Activated CD8-positive, alpha-beta memory T cell treated with anti-CD3 and anti-CD28 coated beads, Interleukin-2, amount 10 ng/mL, durations not matched to agents 7 days and 5 days (primary cell): ENCODE results near the gene KLHL3. TPM values are rescaled to one million over a fixed set of nuclear protein-coding genes. Genes with fewer than 3 reads are reported as not detected.

Experiments used
- ATAC-seq: fragments of 150-1000 bp; cut with Tn5 transposase; one replicate; pipeline ENCODE4 v1.10.0; 2021; ENCODE audit warnings: moderate library complexity
- CTCF ChIA-PET: fragments of 350-600 bp; sonication (Branson Sonifier 250); formaldehyde crosslinking; loops from one replicate; lab custom pipeline; 2021; ENCODE audit warnings: antibody characterized with exemption; lab: Charles Lee
- DNase-seq: peaks from one replicate; pipeline ENCODE4 v3.0.0-alpha.2; 2020
- H3K27ac Mint-ChIP-seq: one replicate; pipeline ENCODE4 v1.8.0; 2021; ENCODE audit warnings: mild to moderate bottlenecking, mixed read lengths
- H3K27me3 Mint-ChIP-seq: one replicate; pipeline ENCODE4 v1.8.0; 2021; ENCODE audit warnings: mixed read lengths
- H3K36me3 Mint-ChIP-seq: one replicate; pipeline ENCODE4 v1.8.0; 2021; ENCODE audit warnings: mild to moderate bottlenecking, mixed read lengths
- H3K4me1 Mint-ChIP-seq: one replicate; pipeline ENCODE4 v1.8.0; 2021; ENCODE audit warnings: mixed read lengths
- H3K4me3 Mint-ChIP-seq: one replicate; pipeline ENCODE4 v1.8.0; 2021; ENCODE audit warnings: mild to moderate bottlenecking, moderate library complexity, mixed read lengths
- H3K9me3 Mint-ChIP-seq: one replicate; pipeline ENCODE4 v1.8.0; 2022; ENCODE audit warnings: low read depth, mixed read lengths
- total RNA-seq, 2 experiments: library from RNA; stranded (reverse); gene quantifications; one replicate each; pipeline ENCODE4 v1.2.3, GENCODE V29; 2021

KLHL3 gene
- total RNA-seq, 2 experiments from 2014 or later, result 3.0 to 5.7 TPM

- no peaks in the 10 kb centered on the region for H3K27me3 Mint-ChIP-seq
- H3K4me3 Mint-ChIP-seq, result no peak overlapping the region
- H3K36me3 Mint-ChIP-seq, result no peaks in the 10 kb centered on the region
- ATAC-seq, result no peak
- DNase-seq, result no peak
- no peaks in the 10 kb centered on the region for H3K4me1 Mint-ChIP-seq
- no peak overlapping the region for H3K27ac Mint-ChIP-seq
- CTCF ChIA-PET, result interaction anchor here (1.3 to 2.7 kb wide), 2 partner anchors 12 to 125 kb away, joined by 4 to 9 read pairs; no protein-coding TSS in a partner anchor
- no peaks in the 10 kb centered on the region for H3K9me3 Mint-ChIP-seq
Observed at GRCh38 chr5:137617528-137618205, 118.2 kb downstream of the KLHL3 start.

- CTCF ChIA-PET, result no interaction called here
- no peak overlapping the region for H3K4me3 Mint-ChIP-seq
- no peak overlapping the region for H3K27ac Mint-ChIP-seq
- no peaks in the 10 kb centered on the region for H3K4me1 Mint-ChIP-seq
- DNase-seq, result no peak
- no peaks in the 10 kb centered on the region for H3K9me3 Mint-ChIP-seq
- no peak for ATAC-seq
- no peaks in the 10 kb centered on the region for H3K36me3 Mint-ChIP-seq
- no peaks in the 10 kb centered on the region for H3K27me3 Mint-ChIP-seq
Observed at GRCh38 chr5:137616046-137616445, 119.8 kb downstream of the KLHL3 start.

DNA sequence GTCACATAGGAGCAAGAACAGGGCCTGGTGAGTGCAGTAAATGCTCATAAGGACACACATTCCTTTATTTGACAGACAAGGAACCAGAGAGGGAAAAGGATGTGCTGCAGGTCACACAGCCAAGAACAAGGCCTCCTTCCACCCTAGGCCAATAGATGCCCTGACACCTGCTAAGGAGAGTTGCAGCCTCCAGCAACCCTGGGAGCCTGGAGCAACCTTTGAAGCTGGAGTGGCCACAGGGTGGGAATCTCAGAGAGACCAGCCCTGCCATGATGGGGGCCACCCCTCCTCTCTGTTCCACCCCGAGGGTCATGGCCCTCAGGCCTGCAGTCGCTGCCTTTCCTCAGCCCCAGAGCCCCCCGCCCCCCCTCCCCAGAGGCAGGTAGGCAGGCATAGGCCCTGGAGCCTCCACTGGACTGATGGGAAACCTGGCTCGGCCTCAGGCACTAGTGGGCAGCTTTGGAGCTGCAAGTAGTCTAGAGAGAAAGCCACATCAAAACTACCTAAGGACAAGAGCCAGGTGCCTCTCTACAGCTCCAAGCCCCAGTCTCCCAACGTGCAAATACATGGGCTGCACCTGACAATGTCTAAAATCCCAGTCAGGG lies 120.6 kb downstream of the KLHL3 start:
- CTCF ChIA-PET, result no interaction called here
- DNase-seq, result no peak
- Mint-ChIP-seq H3K4me1 (no peaks in the 10 kb centered on the region), H3K27me3 (peaks cover 8% of the 10 kb centered on the region), H3K4me3 (no peak overlapping the region), H3K27ac (no peak overlapping the region), H3K36me3 (no peaks in the 10 kb centered on the region), H3K9me3 (no peaks in the 10 kb centered on the region)
- ATAC-seq, result no peak

DNA sequence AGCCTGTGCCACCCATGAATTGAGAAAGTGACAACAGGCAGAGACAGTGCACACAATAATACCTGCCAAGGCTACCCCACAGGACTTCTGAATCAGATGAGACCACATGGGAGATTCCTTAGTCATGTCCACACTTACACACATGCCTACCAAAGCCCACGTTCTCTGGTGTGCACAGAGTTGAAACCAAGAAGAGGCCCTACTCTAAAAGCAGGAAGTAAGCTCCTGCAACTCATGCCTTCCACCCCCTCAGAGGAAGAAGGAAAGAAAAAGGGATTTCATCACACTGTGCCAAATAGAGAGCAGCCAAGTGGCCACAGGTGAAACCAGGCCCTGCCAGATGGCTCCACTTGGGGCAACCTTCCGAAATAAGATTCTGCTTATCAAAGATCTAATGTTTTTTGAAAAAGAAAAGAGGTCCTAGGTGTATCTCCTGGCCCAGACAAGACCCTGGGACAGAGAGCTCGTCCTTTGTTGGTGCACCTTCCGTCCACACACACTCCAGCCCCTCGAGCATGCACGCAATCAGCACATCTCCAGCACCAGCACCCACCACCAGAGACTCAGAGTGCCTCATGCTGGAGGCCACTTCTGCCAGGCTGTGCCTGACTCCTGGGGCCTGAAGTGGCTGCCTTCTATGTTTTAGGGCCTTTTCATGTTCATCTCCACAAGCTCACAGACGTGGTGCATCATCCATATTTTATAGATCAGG lies 122.2 kb downstream of the KLHL3 start:
- no peaks in the 10 kb centered on the region for H3K4me1 Mint-ChIP-seq
- DNase-seq (peak; percentile 28), ATAC-seq (no peak)
- CTCF ChIA-PET, result interaction anchor here (1.0 kb wide), 1 partner anchor 16 kb away, joined by 4 read pairs; no protein-coding TSS in a partner anchor
- no peak overlapping the region for H3K27ac Mint-ChIP-seq
- no peak overlapping the region for H3K4me3 Mint-ChIP-seq
- H3K36me3 Mint-ChIP-seq, result no peaks in the 10 kb centered on the region
- peaks cover 14% of the 10 kb centered on the region for H3K27me3 Mint-ChIP-seq
- no peaks in the 10 kb centered on the region for H3K9me3 Mint-ChIP-seq

GRCh38 chr5:137612576-137612975 lies 123.3 kb downstream of the KLHL3 start:
- Mint-ChIP-seq H3K36me3 (no peaks in the 10 kb centered on the region), H3K27ac (no peak overlapping the region), H3K9me3 (no peaks in the 10 kb centered on the region), H3K27me3 (peaks cover 19% of the 10 kb centered on the region), H3K4me3 (no peak overlapping the region), H3K4me1 (no peaks in the 10 kb centered on the region)
- no peak for DNase-seq
- no peak for ATAC-seq
- CTCF ChIA-PET, result no interaction called here

DNA sequence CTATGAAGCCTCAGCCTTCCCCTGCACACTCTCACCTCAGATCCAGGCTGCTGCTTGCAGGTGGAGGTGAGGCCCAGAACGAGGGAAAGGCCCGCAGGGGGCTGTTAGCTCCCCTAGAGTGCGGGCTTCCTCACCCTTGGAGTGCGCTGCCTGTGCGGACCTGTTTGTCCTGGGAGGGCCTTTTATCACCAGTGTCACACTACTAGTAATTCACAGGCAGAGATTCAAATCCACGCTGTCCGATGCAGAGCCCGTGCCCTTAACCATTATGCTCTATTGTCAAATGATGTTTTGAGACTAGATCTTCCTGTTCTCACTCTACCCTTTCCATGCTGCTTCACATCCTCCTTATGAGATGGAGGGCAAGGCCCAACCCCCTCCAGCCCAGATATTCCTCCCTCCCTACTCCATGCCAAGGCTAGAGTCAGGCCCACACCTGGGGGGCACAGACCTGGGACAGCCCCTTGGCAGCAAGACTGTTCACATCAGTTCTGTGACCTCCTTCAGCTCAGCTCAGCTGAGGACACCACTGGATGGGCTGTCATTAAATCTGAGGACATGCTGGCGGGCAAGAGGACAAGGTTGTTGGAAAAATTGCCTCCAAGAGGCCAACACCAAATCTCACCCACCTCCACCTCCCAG lies 124.0 kb downstream of the KLHL3 start:
- no peaks in the 10 kb centered on the region for H3K4me1 Mint-ChIP-seq
- CTCF ChIA-PET, result no interaction called here
- no peak overlapping the region for H3K27ac Mint-ChIP-seq
- no peak for ATAC-seq
- DNase-seq, result no peak
- no peak overlapping the region for H3K4me3 Mint-ChIP-seq
- H3K27me3 Mint-ChIP-seq, result peaks cover 25% of the 10 kb centered on the region
- H3K36me3 Mint-ChIP-seq, result no peaks in the 10 kb centered on the region
- no peaks in the 10 kb centered on the region for H3K9me3 Mint-ChIP-seq

DNA sequence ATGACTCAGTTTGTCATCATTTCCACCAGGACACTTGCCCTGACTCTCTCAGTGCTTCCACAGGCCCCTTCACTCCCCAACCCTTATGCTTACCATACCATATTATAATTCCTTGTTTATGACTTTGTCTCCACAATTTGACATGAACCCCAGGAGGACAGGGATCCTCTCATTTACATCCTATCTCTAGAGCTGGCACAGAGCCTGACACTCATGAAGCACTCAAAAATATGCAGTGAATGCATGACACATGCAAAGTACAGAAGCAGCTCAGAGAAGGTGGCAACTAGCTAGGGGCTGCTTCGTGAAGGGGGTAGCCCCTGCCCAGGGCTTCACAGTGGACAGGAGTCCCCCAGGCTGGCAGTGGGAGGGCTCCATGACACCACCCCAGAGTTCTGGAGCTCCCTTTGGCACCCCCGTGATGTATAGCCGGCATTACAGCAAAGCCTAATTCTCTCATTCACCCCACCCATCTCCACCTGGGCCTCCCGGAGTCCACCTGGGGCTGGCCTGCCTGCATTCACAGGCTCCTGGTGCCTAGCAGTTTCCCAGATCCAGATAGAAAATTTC lies 124.8 kb downstream of the KLHL3 start:
- Mint-ChIP-seq H3K4me1 (no peaks in the 10 kb centered on the region), H3K27ac (no peak overlapping the region), H3K9me3 (no peaks in the 10 kb centered on the region), H3K27me3 (peaks cover 30% of the 10 kb centered on the region), H3K36me3 (no peaks in the 10 kb centered on the region), H3K4me3 (no peak overlapping the region)
- ATAC-seq (no peak), DNase-seq (no peak)
- CTCF ChIA-PET, result no interaction called here

- CTCF ChIA-PET, result no interaction called here
- H3K9me3 Mint-ChIP-seq, result no peaks in the 10 kb centered on the region
- no peak for DNase-seq
- no peaks in the 10 kb centered on the region for H3K4me1 Mint-ChIP-seq
- H3K27me3 Mint-ChIP-seq, result peaks cover 35% of the 10 kb centered on the region
- H3K36me3 Mint-ChIP-seq, result no peaks in the 10 kb centered on the region
- no peak overlapping the region for H3K27ac Mint-ChIP-seq
- no peak overlapping the region for H3K4me3 Mint-ChIP-seq
- ATAC-seq, result no peak
Observed at GRCh38 chr5:137610598-137610997, 125.3 kb downstream of the KLHL3 start.

GRCh38 chr5:137609127-137609526 lies 126.8 kb downstream of the KLHL3 start:
- Mint-ChIP-seq H3K4me1 (no peaks in the 10 kb centered on the region), H3K27ac (no peak overlapping the region), H3K4me3 (no peak overlapping the region), H3K9me3 (no peaks in the 10 kb centered on the region), H3K27me3 (peaks cover 48% of the 10 kb centered on the region), H3K36me3 (no peaks in the 10 kb centered on the region)
- DNase-seq (no peak), ATAC-seq (no peak)
- CTCF ChIA-PET, result no interaction called here

DNA sequence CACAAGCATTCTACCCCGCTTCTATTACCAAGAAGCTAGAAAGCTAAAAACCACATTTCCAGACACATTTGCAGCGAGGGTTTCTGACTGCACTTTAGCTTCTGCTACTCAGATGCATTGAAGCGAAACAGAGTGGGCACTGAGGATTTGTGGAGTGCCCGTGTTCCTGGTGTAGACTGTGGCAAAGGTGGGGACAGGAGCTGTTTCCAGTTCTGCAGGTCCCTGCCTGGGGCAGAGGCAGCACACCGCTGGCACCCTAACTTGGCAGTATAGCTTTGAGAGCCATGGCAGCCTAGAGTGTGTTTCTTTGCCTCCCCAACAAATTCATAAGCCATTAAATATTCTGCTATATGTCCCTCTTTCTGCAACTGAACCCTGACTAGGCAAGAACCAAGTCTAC lies 128.1 kb downstream of the KLHL3 start:
- Mint-ChIP-seq H3K27ac (no peak overlapping the region), H3K9me3 (no peaks in the 10 kb centered on the region), H3K36me3 (no peaks in the 10 kb centered on the region), H3K4me3 (no peak overlapping the region), H3K4me1 (no peaks in the 10 kb centered on the region), H3K27me3 (peaks cover 50% of the 10 kb centered on the region)
- CTCF ChIA-PET, result no interaction called here
- ATAC-seq (no peak), DNase-seq (no peak)

DNA sequence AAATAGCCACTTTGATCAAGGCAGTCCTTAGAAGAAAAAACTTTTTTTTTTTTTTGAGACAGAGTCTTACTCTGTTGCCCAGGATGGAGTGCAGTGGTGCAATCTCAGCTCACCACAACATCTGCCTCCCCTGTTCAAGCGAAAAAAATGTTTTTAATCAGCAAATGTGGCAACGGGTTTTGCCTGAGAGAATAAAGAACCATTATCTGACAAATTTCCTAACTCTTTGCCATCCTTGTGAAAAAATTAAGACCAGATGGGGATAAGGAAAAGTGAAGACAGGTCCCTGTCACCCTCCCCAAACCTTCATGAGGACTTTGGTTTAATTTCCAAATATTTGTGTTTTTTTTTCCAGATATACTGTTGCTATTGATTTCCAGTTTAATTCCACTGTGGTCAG lies 129.5 kb downstream of the KLHL3 start:
- CTCF ChIA-PET, result no interaction called here
- peaks cover 50% of the 10 kb centered on the region for H3K27me3 Mint-ChIP-seq
- DNase-seq (no peak), ATAC-seq (no peak)
- H3K4me3 Mint-ChIP-seq, result no peak overlapping the region
- no peaks in the 10 kb centered on the region for H3K36me3 Mint-ChIP-seq
- H3K4me1 Mint-ChIP-seq, result no peaks in the 10 kb centered on the region
- H3K27ac Mint-ChIP-seq, result no peak overlapping the region
- no peaks in the 10 kb centered on the region for H3K9me3 Mint-ChIP-seq

DNA sequence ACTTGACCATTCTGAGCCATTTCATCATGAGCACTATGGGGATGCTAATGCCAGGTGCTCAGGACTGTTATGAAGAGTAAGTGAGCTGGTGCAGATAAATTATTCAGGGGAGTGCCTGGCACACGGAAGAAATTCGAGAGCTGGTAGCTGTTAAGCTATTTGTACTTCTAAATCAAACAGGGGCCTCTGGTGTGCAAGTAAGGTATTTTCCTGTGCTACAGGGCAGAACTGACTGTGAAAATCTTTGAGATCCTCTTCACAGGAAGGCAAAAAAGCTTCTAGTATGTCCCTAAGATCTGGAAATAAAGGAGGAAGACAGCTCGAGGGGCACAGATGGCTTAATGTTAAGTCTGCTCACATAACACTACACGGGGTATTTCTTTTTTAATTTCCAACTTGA lies 130.5 kb downstream of the KLHL3 start:
- Mint-ChIP-seq H3K9me3 (no peaks in the 10 kb centered on the region), H3K36me3 (no peaks in the 10 kb centered on the region), H3K27ac (no peak overlapping the region), H3K4me1 (no peaks in the 10 kb centered on the region), H3K27me3 (peaks cover 47% of the 10 kb centered on the region), H3K4me3 (no peak overlapping the region)
- CTCF ChIA-PET, result interaction anchor here (0.6 to 1.4 kb wide), 2 partner anchors 49 to 285 kb away, joined by 3 to 4 read pairs; no protein-coding TSS in a partner anchor
- DNase-seq, result no peak
- ATAC-seq, result no peak
